Right lobe of liver (tissue), 4 donors: ENCODE results near the gene TNFRSF11A.

ENCODE experiments used
- POLR2A ChIP-seq: fragments of 450-650 bp; IDR thresholded peaks from one replicate; pipeline ENCODE4 v1.6.1; 2017; ENCODE audit warnings: antibody characterized with exemption, mild to moderate bottlenecking
- TF ChIP-seq, protein P1 (sequence below), 4 donors: fragments of 200-600 bp in 3 of 4; fragments of 450-650 bp in 1 of 4; IDR thresholded peaks; one replicate each; pipeline versions ENCODE4 v1.5.1 to v1.8.0; 2016 to 2022; ENCODE audit warnings: antibody characterized with exemption in 4 of 4, mild to moderate bottlenecking in 2 of 4
- donor health status: DM: no; HTN: no; CAD: no.
- donor health status: DM: no; HTN: no; CAD: no.
- donor health status: DM: no; HTN: yes; CAD: no.

DNA sequence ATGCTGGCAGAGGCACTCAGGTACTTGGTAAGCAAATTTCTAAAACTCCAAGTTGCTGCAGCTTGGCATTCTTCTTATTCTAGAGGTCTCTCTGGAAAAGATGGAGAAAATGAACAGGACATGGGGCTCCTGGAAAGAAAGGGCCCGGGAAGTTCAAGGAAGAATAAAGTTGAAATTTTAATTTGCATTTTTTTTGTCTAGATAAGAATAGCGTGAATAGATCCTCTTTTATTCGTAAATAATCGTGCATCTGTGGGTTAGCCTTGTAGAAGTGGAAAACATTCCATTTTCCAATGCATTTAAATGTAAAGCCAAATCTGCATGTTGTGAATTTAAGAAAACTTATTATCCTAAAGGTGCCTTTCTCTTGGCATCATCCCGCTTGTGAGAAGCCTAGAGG, 61.0 kb downstream of the TNFRSF11A start:
- TF ChIP-seq, protein P1, sequence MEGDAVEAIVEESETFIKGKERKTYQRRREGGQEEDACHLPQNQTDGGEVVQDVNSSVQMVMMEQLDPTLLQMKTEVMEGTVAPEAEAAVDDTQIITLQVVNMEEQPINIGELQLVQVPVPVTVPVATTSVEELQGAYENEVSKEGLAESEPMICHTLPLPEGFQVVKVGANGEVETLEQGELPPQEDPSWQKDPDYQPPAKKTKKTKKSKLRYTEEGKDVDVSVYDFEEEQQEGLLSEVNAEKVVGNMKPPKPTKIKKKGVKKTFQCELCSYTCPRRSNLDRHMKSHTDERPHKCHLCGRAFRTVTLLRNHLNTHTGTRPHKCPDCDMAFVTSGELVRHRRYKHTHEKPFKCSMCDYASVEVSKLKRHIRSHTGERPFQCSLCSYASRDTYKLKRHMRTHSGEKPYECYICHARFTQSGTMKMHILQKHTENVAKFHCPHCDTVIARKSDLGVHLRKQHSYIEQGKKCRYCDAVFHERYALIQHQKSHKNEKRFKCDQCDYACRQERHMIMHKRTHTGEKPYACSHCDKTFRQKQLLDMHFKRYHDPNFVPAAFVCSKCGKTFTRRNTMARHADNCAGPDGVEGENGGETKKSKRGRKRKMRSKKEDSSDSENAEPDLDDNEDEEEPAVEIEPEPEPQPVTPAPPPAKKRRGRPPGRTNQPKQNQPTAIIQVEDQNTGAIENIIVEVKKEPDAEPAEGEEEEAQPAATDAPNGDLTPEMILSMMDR (IDR thresholded peaks at IDR 0.05): no peak
- TF ChIP-seq POLR2A: no peak
